Esophagus mucosa (tissue), 1 donor: Measurements from ENCODE around the gene EIF4G3. TPM values are rescaled to one million over a fixed set of nuclear protein-coding genes. Genes with fewer than 3 reads are reported as not detected.
"Not testable (repeated sequence)": the region's sequence is repeated elsewhere in the genome, so short reads cannot be mapped to it uniquely, and the experiment has no call there.

Experiments
- ATAC-seq: fragments of 200-7000 bp; cut with Tn5 transposase; one replicate; pipeline ENCODE4 v1.9.1; 2020
- total RNA-seq: library from RNA; stranded (reverse); gene quantifications from one replicate; pipeline ENCODE4 v1.2.4, GENCODE V29; 2023
- donor health status: DM: yes; HTN: yes; CAD: no.

EIF4G3 gene
- total RNA-seq, 1 donor from 2014 or later, result 35.7 TPM

DNA sequence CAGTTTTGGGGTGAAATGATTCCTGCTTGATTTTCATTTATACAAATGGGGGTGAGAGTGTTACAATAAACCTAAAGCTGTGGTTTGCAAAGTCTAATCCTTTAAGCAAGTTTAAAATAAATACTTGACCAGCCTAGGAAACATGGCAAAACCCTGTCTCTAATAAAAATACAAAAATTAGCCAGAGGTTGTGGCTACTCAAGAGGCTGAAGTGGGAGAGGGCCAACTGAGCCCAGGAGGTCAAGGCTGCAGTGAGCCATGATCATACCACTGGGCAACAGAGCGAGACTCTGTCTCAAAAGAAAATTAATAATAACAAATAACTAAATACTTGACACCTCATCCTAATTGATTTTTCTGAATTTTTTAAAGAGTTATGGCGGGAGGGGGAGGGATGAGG is 110.8 kb downstream of the EIF4G3 start:
- ATAC-seq, result no peak

DNA sequence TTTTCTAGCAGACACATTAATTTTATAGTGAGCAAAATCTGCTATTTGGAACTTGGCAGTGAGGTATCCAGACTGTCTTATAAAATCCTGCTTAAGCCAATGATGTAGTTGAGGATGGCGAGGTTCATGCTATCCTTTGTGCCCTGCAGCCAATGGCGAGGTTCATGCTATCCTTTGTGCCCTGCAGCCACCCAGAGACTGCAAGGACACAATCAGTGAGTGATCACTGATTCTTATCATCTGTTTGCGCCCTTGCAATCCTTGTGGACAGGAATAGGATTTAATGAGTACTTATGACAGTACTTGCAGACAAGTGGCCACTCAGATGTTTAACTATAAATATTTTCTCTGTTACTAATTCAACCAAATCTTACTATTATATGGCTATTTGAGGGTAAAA is 112.6 kb downstream of the EIF4G3 start:
- no peak for ATAC-seq

DNA sequence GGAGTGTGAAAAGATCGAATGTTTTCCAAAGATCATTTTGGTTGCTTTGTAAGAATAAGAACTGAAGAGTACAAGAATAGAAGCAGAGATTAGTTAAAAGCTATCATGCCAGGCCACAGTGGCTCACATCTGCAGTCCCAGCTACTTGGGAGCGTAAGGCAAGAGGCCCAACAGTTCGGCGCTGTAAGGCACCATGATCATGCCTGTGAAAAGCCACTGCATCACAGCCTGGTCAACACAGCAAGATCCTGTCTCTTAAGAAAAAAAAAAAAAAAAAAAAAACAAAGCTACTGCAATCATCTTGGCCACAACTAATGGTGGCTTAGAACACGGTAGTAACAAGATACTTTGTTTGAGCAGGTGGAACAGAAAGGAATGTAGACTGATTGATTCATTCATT is 116.2 kb downstream of the EIF4G3 start:
- ATAC-seq, result no peak

DNA sequence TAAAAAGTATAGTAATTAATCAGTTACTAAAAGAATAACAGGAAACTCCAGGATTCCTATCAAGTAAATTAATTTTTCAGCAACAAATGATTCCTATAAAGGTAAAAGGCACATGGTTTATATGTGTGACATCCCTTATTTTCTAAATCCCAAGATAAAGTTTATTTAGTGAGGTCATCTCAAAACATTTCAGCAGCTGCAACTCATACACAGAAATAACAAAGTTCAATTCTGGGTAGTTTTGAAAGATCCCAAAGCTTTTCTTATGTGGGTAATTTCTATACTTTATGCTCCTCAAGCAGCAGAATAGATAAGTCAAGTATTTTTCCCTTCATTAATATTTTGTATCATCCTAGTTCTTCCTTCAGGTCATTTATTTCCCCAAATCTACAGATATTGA is 117.7 kb downstream of the EIF4G3 start:
- ATAC-seq, result no peak

- no peak for ATAC-seq
Observed at GRCh38 chr1:21058035-21058793, 118.5 kb downstream of the EIF4G3 start.

- ATAC-seq, result not testable (repeated sequence)
Observed at GRCh38 chr1:21053189-21053928, 123.3 kb downstream of the EIF4G3 start.

DNA sequence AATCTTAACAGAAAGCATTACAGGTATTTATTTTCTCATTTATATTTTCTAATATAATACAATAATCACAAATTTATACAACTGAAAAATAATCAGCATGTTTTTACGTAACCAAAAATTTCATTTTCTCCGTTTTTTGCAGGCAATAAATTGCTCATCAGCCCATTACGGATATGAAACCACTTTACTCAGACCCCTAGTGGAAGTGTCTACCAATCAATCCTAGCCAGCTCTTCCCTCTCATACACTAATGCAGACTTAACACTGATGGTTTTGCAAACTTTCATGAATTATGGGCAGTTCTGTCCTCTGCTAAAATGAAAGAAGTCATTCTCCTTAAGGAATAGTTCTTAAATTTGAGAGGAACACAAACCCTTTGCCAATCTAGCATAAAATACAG is 124.7 kb downstream of the EIF4G3 start:
- ATAC-seq, result no peak

DNA sequence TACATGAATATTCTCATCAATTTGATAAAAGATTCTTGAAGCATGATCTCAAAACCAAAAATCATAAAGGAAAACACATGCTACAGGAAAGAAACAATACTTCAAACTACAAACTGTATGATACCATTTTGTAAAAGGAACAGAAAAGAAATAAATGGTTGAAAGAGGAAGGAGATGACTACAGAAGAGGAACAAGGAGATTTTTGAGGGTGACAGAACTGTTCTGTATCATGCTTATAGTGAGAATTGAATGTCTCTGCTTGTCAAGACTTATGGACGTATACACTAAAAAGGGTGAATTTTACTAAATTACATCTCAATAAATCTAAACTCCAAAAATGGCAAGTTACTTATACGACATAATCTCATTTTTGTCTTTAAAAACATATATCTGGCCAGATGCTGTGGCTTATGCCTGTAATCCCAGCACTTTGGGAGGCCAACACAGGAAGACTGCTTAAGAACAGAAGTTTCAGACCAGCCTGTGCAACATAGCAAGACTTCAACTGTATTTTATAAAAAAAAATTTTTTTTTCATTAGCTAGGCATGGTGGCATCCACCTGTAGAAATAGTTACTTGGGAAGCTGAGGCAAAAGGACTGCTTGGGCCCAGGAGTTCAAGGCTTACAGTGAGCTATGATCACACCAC is 125.4 kb downstream of the EIF4G3 start:
- ATAC-seq, result no peak

DNA sequence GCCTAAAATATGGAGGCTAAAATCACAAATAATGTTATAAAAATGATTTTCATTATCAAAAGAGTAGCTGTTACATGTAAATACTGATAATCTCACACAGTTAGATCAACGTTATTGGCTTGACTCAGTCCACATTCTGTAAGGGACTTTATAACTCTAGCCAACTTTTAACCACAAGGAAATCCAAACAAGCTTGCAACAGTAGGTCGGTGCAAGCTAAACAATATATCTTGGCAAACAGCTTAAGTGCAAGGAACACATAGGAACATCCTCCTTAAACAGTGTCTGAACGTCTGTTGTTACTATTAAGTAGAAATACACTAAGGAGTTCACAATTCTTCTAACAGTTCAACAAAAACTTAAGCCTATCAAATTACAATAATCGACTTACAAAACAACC is 126.7 kb downstream of the EIF4G3 start:
- no peak for ATAC-seq

GRCh38 chr1:21048462-21048861 is 128.2 kb downstream of the EIF4G3 start:
- no peak for ATAC-seq

- no peak for ATAC-seq
Observed at GRCh38 chr1:21046132-21046531, 130.6 kb downstream of the EIF4G3 start.

- ATAC-seq, result no peak
Observed at GRCh38 chr1:21045351-21045750, 131.3 kb downstream of the EIF4G3 start.

GRCh38 chr1:21042929-21043605 is 133.6 kb downstream of the EIF4G3 start:
- no peak for ATAC-seq

- ATAC-seq, result no peak
Observed at GRCh38 chr1:21041541-21041940, 135.2 kb downstream of the EIF4G3 start.

DNA sequence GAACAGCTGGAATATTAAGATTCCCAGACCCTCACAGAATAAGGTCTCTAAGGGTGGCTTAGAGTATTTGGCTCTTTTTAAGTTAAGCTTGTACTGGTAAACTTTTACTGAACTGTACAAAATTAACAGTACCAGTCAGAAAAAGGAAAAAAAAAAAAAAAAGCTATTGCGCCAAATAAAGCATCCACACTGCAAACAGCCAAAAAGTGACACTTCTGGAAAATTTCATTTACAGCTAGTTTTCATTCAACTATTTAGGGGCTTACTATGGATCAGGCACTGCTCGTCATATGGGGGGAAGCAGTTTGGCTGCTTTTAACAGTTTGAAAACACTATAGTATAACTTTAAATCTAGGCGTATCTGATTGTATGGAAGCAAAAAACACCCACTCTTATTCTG is 139.6 kb downstream of the EIF4G3 start:
- no peak for ATAC-seq

- no peak for ATAC-seq
Observed at GRCh38 chr1:21035794-21036193, 140.9 kb downstream of the EIF4G3 start.

- peak; percentile 42 for ATAC-seq
Observed at GRCh38 chr1:21034725-21035628, 141.7 kb downstream of the EIF4G3 start.

DNA sequence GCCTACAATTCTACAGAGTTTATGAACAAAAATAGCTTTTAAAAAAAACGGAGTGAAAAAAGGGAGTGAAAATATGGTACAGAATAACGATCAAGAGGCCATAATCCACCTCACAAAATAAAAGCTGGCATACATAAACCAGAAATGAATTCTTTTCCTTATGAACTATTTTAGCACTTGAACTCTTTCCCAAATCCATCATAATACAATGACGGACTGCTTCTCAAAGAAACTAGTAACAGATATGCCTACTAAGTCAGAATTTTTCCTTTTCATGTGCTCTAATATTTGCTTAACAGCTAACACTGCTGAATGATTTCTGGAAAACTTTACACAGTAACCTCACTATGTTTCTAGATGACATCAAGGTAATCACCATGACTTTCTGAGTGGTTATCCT is 144.0 kb downstream of the EIF4G3 start:
- no peak for ATAC-seq

DNA sequence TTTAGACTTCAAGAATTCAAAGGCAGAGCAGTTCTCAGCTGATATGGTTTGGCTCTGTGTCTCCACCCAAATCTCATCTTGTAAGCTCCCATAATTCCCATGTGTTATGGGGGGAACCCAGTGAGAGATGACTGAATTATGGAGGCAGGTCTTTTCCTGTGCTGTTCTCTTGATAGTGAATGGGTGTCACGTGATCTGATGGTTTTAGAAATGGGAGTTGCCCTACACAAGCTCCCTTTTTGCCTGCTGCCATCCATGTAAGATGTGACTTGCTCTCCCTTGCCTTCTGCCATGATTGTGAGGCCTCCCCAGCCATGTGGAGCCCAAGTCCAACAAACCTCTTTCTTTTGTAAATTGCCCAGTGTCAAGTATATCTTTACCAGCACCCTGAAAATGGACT is 146.5 kb downstream of the EIF4G3 start:
- no peak for ATAC-seq

DNA sequence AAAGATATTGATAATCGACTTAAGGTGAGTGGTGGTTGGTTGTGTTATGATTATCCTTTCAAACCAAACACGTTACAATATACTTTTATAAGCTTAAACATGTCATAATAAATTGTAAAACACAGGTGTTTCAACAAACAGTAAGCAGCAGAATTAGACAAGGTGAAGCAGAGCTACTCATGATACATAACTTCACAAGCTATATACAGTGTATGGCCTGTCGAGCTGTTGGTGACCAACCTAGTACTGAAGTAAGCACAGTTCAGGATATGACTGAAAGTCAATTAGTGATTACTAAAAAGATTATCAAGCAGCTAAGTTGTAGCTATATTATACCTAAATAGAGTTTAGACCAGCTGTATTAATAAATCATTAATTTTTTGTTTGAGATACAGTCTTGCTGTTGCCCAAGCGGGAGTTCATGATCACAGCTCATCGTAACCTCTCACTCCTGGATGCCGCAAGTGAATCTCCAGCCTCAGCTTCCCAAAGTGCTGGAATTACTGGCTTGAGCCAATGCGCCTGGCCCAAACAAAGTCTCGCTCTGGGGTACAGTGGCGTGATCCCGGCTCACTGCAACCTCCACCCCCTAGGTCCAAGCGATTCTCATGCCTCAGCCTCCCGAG is 148.1 kb downstream of the EIF4G3 start:
- no peak for ATAC-seq

DNA sequence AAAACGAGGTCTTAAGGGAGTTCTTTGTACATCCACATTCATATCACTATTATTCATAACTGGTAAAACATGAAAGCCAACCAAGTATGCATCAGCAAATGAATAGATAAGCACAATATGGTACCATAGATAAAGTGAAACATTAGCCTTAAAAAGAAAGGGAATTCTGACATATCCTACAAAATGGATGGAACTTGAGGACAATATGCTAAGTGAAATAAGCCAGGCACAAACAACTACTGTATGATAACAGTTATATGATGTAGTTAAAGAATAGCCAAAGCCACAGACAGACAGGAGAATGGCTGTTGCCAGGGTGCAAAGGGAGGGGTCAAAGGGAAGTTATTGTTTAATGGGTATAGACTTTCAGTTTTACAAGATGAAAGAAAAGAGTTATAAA is 148.9 kb downstream of the EIF4G3 start:
- no peak for ATAC-seq

- peak; percentile 42 for ATAC-seq
Observed at GRCh38 chr1:21024918-21025317, 151.8 kb downstream of the EIF4G3 start.
